ENCODE data around the gene C1QL3.

C1QL3 gene

DNA sequence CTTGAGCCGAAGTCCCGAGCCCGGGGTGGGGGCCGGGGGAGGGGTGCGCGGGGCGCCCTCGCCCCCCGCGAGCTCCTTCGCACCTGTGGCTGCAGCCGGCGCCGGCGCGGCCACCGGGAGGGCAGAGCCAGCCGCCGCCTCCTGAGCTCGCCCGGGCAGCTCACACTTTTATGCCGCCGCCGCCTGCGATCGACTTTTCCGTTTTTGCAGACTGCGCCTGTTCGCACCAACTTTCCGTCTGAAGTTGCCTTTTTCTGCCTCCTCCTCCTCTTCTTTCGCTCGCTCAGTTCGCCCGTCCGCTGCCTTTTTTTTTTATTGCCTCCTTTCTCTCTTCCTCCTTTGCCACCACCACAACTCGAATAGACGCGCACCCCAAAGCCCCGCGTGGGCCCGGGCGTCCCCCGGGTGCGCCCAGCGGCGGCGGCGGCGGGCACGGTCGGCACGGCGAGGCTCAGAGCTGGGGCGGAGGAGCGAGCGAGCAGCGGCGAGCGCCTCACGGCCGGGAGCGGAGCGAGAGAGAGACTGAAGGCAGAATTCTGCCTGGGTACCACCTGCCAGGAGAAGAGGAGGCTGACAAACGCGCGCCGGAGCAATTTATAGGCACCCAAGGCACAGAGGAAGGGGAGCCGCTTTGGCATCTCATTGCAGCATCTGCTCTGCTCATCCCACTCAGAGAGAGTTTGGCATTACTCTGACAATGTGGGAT is at the start of gene C1QL3:
TSS of gene C1QL3 (minus strand) at position 569 of the 706 bp plus-strand sequence. CDS start 814 bp downstream, outside the sequence.
- DNase-seq (ENCODE audit: low read depth), result no peak

DNA sequence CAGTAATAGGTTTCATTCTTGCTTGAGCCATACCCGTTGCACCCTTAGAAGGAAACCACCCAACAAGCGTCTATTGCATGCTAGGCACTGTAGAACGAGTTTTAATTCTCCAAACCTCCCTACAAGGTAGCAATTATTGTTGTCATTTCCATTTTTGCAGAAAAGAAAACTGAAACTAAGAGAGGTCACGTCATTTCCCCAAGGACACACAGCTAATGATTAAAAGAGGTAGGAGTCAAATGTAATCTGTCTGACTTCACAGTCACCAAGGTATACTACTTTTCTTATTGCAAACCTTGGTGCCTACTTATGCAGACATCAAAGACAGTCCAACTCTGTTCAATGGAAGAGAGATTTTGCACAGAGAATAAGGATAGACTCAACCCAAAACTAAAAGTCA is 49.1 kb upstream of the C1QL3 start:
- no peak for DNase-seq (ENCODE audit: low read depth)

DNA sequence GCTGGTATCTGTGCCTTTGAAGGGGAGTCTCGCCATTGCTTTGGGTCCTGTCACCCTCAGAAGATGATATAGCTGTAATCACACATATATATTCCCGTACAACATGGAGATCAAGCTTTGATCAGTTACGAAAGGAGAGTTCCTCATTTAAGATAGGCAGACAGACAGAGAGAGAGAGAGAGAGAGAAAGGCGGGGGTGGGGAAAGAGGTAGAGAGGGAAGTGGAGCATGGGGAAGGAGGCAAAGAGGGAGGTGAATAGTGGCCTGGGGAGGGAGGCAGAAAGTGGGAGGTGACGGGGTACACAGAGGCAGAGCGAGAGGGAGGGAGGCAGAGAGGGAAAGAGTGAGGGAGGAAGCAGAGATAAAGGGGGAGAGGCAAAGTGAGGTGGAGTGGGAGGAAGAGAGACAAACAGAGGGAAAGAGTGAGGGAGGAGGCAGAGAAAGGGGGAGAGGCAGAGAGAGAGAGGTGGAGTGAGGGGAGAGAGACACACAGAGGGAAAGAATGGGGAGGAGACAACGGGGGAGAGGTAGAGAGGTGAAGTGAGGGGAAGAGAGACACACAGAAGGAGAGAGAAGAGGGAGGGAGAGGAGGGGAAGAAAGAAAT is 44.6 kb upstream of the C1QL3 start:
- no peak for DNase-seq (ENCODE audit: low read depth)

DNA sequence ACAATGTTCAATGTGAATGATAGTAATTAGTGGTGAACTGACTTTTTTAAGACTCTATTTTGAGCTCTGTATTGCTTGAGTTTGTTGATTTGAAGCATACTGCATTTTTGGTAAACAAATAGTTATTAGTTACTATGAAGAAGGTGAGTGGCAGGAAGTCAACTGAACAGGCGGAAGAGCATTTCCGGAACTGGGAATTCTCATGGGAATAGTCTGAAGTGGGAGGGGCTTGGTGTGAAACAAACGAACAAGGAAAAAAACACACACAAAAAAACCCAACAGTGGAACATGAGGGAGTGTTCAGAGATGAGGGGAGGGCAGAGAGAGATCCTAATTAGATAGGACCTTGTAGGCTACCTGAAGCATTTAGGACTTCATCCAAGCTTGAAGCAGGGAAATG is 43.9 kb upstream of the C1QL3 start:
- DNase-seq (ENCODE audit: low read depth), result no peak

DNA sequence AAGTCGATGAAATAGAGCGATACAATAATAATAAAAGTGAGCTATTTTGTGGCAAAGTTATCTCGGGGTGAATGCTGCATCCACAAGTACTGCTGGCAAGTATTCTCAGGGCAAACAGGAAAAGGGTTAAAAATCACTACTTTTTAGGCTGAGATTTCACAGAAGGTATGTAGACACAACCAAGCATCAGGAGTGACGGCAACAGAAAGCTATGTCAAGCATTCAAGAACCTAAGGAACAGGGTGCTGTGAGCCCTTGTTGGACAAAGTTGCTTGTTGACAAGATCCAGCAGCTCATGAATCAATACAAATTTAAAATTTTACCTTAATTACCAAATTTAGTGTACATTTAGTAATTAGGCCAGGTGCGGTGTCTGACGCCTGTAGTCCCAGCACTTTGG is 41.2 kb upstream of the C1QL3 start:
- no peak for DNase-seq (ENCODE audit: low read depth)

DNA sequence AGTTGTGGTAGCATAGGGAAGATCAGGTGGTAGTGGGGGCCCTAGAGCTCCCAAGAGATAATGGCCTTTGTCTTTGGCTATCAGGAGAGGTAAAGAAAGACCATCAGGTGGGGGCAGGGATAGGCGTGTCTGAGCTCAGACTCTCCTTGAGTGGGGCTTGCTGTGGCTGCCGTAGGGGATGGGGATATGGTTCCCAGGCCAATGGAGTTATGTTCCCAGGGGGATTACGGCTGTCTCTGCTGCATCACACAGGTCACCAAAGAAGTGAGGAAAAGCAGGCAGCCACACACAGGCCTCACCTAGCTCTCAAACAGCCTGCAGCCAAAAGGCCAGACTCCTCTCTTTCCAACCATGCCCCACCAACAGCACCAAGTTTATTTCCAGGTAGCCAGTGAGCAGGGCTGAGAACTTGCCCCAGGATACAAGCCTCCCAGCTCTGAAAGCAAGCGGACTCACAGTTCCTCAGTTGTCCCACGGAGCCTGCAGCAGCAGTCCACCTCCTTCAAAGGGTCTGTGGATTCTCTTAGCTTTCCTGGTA is 37.6 kb upstream of the C1QL3 start:
- no peak for DNase-seq (ENCODE audit: low read depth)

DNA sequence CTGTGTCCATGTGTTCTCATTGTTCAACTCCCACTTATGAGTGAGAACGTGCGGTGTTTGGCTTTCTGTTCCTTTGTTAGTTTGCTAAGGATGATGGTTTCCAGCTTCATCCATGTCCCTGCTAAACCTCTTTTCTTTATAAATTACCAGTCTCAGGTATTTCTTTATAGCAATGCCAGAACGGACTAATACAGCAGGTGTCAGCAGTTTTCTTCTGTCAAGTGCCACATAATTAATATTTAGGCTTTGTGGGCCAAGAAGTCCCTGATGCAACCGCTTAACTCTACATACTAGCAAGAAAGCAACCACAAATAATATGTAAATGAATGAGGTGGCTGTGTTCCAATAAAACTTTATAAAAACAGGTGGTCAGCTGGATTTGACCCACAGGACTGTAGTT is 26.3 kb upstream of the C1QL3 start:
- DNase-seq (ENCODE audit: low read depth), result no peak

DNA sequence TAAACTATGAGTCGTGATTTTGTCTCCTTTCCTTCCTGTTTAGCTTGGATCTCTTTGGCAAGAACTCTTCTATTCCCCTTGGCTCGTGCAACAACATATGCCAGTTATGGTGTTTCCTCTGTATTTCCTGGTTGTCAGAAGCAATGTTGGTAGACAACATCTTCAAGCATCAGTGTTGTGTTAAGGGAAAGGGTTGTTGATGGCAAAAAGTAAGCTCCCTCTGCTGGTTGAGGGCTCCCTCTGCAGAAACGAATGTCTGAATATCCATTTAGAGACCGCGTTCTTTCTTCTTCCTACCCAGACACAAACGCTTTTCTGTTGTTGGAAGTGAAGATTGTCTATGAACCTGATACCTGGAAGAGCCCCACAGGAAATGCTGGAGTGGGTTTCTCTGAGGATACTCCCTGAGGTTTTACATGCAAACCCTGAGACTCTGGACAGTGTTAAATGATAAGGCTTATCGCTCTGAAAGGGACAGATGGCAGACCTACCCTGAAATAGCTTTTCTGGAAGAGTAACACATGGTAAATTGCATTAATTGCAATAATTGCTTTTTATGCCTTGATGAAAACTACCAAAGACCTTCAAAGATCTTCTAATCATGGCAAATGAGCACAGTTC is 23.5 kb upstream of the C1QL3 start:
- no peak for DNase-seq (ENCODE audit: low read depth)

DNA sequence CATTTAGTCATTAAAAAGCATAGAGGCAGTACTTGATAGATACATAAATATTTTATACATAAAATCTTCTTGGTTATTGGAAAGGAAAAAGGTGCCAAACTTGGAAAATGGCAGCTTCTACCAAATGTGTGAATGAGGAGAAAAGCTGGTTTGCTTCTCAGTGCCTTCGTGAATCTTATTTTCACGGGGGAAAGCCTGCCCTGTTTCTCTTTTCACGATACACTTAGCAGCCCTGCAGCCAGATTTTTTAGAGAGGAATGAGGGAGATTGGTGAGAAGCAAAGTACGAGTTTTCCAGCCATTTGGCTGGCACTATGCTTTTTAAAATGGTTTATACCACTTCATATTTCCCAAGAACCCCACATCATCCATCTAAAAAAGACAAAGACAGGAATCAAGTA is 22.9 kb upstream of the C1QL3 start:
- no peak for DNase-seq (ENCODE audit: low read depth)

DNA sequence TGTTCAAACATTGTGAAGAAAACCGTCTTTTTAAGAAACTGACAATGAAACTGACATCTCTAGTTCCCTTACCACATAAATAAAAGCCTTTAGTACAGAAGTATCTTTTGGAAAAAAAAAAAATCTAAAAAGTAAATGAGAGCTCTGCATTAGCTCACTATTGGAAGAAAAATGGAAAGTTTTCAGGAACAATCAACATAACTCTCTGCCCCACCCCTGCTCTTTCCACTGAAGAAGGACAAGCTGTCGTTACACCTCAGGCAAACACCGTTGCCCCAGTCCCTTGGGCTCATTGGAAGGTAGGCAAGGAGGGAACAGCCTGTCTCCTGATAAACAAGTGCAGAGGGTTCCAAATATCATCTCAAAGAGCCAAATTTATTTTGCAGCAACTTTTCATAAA is 22.4 kb upstream of the C1QL3 start:
- no peak for DNase-seq (ENCODE audit: low read depth)

DNA sequence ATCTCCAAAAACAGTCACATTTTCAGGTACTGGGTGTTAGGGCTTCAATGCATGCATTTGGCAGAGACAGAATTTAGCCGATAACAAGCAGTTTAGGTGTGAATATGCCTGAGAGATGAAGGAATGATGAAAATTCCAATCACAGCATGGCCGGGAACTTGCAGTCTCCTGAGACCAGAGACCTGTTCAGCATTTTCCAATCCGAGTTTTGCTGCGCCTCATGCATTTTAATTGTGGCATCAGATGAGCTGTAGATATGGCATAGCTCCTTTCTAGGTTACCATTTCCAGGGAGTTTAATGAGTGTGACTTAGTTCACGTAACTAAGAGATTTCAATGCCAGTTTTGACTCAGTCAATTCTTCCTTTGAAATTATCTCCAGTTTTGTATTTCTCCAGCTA is 14.5 kb upstream of the C1QL3 start:
- no peak for DNase-seq (ENCODE audit: low read depth)

DNA sequence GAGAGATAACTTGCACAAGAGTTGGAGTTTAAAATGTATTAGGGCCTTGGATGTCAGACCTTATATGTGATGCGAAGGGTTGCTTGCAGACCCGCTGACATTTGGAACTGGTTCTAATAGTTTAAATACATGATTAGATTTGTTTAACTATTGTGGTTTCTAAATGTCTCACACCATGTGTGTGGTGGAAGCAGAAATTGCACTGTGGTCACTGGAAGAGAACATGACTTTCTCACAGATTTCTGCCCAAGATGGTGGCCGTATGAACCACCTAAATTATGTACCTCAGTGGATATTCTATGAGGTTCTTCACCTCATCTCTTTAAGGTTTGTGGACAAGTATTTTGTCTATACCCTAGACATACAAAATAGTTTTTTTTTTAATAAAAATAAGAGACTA is 8.2 kb upstream of the C1QL3 start:
- no peak for DNase-seq (ENCODE audit: low read depth)

DNA sequence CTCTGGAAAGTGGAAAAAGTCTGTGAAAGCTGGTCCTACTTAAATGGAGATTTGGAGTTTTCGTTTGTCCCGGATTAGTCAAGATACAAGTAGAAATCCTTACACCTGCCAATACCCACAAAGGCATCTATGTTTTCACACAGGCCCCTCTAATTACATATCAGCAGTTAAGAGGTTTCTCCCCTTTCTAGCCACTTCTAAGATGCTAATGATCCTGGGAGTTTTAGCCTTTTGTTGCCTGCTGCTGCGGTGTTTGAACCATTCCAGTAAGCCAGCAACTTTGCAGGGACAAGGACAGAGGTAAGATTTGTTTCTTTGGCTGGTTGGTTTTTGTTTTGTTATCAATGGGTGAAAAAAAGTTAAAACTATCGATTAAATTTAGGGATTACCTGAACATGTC is 5.8 kb upstream of the C1QL3 start:
- DNase-seq (ENCODE audit: low read depth), result no peak

DNA sequence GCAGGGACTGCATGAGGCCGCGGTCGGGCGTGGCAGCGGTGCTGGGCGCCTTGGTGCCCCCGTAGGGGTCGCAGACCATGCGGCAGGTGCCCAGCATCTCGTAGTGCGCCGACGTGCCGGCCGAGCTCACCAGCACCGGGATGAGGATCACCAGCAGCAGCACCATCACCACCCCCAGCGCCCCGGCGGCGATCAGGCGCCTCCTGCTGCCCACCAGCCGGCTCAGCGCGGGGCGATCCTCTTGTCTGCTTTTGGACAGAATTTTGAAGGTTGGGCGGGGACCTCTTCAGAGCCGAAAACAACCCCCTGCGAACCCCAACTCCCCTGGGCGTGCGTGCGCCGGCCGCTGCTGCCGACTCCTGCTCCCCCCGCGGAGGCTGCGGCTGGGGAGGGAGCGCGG is 779 bp downstream of the C1QL3 start:
- no peak for DNase-seq (ENCODE audit: low read depth)

DNA sequence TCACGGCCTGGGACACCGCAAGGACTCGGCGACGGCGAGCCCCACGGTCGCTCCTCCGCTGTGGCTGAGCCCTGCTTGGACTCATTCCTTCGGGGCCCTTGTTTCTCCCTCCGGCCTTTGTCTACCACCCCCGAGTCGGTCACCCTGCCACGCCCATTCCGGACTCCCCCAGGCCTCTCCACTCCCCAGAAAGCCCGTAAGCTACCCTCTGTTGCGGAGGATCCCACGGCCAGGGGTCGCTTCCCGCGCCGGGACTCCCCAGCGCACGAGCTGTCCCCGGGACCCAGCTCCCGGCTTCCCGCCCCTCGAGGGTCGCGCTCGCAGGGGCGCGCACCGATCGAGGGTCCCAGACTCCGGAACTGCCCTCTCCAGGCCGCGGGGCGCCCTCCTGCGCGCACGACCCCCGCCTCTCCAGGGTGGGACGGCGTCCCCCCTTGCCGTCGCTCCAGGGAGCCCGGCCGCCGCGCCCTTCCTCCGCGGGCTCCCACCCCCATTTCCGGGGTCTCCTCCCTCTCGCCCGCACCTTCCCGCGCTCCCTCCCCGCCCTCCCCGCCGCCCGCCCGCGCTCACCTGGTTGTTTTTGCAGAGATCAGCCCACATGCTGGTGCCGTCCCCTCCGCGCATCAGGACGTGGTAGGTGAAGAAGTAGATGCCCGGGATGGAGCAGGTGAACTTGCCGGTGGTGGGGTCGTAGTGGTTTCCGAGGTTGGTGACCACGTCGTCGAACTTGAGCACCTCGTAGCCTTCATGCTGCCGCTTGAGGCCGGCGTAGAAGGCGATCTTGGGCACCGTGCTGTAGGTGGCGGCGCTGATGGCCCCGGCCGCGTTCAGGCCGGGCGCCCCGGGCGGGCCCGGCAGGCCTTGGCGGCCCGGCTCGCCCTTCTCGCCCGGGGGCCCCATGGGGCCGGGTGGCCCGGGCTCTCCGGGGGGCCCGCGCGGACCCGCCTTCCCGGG is 1.5 kb downstream of the C1QL3 start:
- no peak for DNase-seq (ENCODE audit: low read depth)

DNA sequence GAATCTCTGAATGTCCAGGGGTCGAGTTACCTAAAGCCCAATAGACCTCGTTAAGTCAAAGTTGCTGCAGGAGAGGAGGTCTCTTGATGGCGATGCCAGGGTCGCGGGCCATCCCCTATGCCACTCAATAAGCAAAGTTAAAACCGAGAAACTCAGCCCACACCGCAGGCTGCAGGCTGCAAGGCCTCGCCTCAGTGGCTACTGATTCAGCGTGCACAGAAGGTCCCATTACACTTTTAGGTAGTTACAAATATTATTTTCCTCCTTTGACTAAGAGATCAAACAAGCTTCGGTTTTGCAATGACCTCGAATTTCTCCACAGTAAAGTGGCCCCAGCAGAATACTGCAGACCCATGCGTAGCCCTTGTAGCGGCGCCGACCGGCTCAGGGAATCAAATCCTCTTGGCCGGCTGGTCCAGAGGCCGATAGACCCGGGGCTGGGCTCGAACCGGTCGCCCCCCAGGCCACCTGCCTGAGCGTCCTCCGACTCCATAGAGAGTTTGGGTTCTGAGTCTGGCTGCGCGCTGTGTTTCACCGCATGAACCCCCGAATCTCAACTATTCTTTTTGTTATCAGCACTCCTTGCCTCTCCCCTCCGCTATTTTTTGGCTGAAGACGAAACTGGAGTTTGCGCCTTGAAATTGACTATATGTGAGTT is 2.3 kb downstream of the C1QL3 start:
- no peak for DNase-seq (ENCODE audit: low read depth)

DNA sequence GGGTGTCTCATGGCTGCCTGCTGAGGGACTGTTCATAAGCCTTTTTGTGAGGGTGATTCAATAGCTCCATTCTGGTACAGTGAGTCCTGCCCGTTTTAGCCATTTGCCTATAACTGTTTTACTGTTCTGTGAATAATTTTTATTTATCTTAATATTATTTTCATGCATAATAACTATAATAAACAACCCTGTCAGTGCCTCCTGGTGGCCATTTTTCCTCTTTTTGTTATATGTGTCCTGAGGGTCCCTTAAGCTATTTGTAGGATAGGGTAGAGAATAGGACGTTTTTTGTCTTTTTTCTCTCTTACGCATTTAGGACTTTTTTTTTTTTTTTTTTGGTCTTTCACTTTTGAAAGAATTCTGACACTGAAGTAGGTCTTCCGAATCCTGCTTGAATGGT is 2.9 kb downstream of the C1QL3 start:
- DNase-seq (ENCODE audit: low read depth), result no peak

DNA sequence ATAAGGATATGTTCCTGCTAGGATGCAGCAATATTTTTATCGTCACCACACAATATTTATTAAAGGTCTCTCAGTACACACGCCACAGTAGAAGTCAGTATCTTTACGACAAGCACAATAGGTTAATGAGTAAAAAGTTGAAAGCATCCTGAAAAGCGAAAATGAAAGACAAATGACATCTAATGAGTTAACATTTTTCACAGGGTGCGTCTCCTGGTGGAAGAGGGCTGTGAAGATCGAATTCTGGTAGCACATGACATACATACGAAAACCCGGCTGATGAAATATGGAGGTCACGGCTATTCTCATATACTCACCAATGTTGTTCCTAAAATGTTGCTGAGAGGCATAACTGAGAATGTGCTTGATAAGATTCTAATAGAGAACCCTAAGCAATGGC is 10.8 kb downstream of the C1QL3 start:
- no peak for DNase-seq (ENCODE audit: low read depth)

DNA sequence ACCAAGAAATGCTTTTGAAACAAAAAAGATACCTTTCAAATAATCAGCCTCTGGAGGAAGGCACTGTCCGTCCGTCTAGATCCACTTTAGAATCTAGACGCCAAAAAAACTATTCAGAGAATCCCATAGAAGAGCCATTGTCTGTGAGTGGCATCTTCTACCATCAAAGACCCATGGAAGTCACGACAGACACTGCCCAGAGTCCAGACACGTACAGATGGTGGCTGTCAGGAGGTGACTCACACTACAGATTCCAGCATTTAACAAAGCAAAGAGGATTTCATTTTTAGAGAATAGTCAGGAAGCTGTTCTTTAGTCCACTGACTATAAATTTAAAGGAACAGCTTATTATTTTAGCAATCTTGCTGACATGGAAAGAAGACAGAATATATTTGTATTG is 11.7 kb downstream of the C1QL3 start:
- no peak for DNase-seq (ENCODE audit: low read depth)

DNA sequence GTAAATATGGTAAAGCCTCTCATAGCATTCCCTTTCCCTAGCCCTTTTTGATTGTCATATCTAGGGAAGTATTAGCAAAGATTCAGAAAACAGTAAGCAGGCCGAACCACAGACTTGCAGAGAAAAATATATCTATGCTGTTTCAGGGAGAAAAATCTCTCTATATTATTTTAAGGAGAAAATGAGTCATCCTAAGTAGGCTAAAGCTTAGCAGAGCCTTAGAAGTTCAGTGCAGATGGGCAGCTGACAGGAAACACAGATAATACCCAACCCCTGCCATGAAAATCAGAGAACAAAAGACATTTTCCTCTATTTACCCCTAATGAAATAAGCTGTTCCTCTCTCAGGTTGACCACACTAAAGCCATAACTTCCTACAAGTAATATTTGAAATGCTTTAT is 16.5 kb downstream of the C1QL3 start:
- no peak for DNase-seq (ENCODE audit: low read depth)

DNA sequence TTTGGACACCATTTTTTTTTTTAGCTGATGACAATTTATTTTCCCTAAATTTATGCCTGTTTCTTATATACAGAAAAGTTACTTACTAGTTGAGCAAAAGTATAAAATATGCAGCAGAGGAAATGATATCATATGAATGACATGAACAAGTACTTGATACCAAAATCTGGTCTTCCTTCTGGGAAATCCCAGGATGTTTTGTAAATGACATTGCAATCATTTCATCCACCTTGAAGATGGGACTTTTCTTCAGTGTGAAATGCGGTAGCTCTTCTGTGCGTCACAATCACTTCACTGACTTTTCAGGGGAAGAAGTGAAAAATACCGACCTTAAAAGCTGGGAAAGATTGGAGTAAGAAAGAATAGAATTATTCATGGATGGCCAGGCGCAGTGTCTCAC is 23.8 kb downstream of the C1QL3 start:
- DNase-seq (ENCODE audit: low read depth), result no peak
